Body of pancreas (tissue), 4 donors: ENCODE measurements around the gene RESF1. TPM values are rescaled to one million over a fixed set of nuclear protein-coding genes. Genes with fewer than 3 reads are reported as not detected.

Experiments
- ATAC-seq: fragments of 150-250 bp; one replicate; pipeline ENCODE4 v1.9.1; 2016
- DNase-seq, 4 donors: peaks; one replicate each; pipeline ENCODE4 v3.0.0-alpha.2; 2019
- H3K27ac ChIP-seq, 4 donors: fragments of 200-600 bp; sonication (generic); 1 replicate in 3 of 4; 2 replicates in 1 of 4; pipeline versions ENCODE4 v1.5.1 to v1.6.1; 2016 to 2019; ENCODE audit warnings: mild to moderate bottlenecking in 1 of 4, mixed read lengths in 1 of 4, moderate library complexity in 1 of 4
- H3K27me3 ChIP-seq, 2 donors: fragments of 200-600 bp; sonication (generic); one replicate each; pipeline ENCODE4 v1.6.0; 2016; ENCODE audit warnings: mild to moderate bottlenecking in 1 of 2
- H3K36me3 ChIP-seq, 2 donors: fragments of 200-600 bp; sonication (generic); replicated peaks in 1 of 2; 2 replicates each; pipeline ENCODE4 v1.5.1; 2016; ENCODE audit warnings: low read depth in 2 of 2; ENCODE audit not compliant: insufficient read depth in 1 of 2
- H3K4me1 ChIP-seq: fragments of 200-600 bp; sonication (generic); one replicate; pipeline ENCODE4 v1.6.0; 2016
- H3K4me3 ChIP-seq, 2 donors: fragments of 200-600 bp; sonication (generic); 1 replicate in 1 of 2; 2 replicates in 1 of 2; pipeline ENCODE4 v1.5.1; 2016 to 2019
- H3K9me3 ChIP-seq, 3 donors: fragments of 200-600 bp; sonication (generic); 1 replicate in 2 of 3; 2 replicates in 1 of 3; pipeline ENCODE4 v1.5.1; 2016
- POLR2A ChIP-seq, 3 donors: fragments of 450-650 bp; IDR thresholded peaks; one replicate each; pipeline ENCODE4 v1.6.1; 2016; ENCODE audit warnings: antibody characterized with exemption in 3 of 3, mild to moderate bottlenecking in 2 of 3
- WGBS, 2 donors: methylation state at CpG; one replicate each; pipeline ENCODE4 v1.1.5; 2017; 5-methylcytosine and 5-hydroxymethylcytosine counted together
- intact Hi-C: fragments of 100-400 bp; cut with DNase I; formaldehyde crosslinking; loops from one replicate; pipeline ENCODE4 v1.15.1; 2023
- total RNA-seq, 2 donors: library from RNA; depleted of rRNA; stranded (reverse); fragments of >200 nt; gene quantifications; one replicate each; pipeline ENCODE4 v1.1.0, GENCODE V29; 2016
- TF ChIP-seq, protein P1 (sequence below), 7 experiments: fragments of 450-650 bp in 4 of 7; fragments of 200-600 bp in 3 of 7; sonication (generic) in 3 of 7; IDR thresholded peaks; one replicate each; pipeline ENCODE4 v1.5.1; 2016 to 2019; ENCODE audit warnings: antibody characterized with exemption in 7 of 7

RESF1 gene
- total RNA-seq, 2 donors from 2014 or later = 29.1 to 48.1 TPM

- H3K4me3 ChIP-seq = no peak overlapping the region
- DNase-seq = no peak
- peak; percentile 42 for ATAC-seq
- H3K27me3 ChIP-seq = no peaks in the 10 kb centered on the region
- no peaks in the 10 kb centered on the region for H3K9me3 ChIP-seq
- intact Hi-C loops = no loop called here
- H3K36me3 ChIP-seq = peaks cover 0 to 6% of the 10 kb centered on the region in 2 donors
- 52 to 80% methylated on average over 1 of the region's 1 CpG for WGBS, 2 donors
- no peak overlapping the region for H3K27ac ChIP-seq
- H3K4me1 ChIP-seq = no peaks in the 10 kb centered on the region
- TF ChIP-seq POLR2A (IDR thresholded peaks at IDR 0.05) = no peak
- TF ChIP-seq, protein P1, sequence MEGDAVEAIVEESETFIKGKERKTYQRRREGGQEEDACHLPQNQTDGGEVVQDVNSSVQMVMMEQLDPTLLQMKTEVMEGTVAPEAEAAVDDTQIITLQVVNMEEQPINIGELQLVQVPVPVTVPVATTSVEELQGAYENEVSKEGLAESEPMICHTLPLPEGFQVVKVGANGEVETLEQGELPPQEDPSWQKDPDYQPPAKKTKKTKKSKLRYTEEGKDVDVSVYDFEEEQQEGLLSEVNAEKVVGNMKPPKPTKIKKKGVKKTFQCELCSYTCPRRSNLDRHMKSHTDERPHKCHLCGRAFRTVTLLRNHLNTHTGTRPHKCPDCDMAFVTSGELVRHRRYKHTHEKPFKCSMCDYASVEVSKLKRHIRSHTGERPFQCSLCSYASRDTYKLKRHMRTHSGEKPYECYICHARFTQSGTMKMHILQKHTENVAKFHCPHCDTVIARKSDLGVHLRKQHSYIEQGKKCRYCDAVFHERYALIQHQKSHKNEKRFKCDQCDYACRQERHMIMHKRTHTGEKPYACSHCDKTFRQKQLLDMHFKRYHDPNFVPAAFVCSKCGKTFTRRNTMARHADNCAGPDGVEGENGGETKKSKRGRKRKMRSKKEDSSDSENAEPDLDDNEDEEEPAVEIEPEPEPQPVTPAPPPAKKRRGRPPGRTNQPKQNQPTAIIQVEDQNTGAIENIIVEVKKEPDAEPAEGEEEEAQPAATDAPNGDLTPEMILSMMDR (IDR thresholded peaks at IDR 0.05) = no peak
These were observed 43.8 kb downstream of the RESF1 start for GRCh38 chr12:32002848-32003493.

GRCh38 chr12:32003654-32004053 is 44.4 kb downstream of the RESF1 start:
- ATAC-seq (no peak), DNase-seq (no peak)
- no peak overlapping the region for H3K4me3 ChIP-seq
- WGBS, 2 donors = 83 to 89% methylated on average over 1 of the region's 1 CpG
- no peak for TF ChIP-seq POLR2A (IDR thresholded peaks at IDR 0.05)
- TF ChIP-seq, protein P1 (IDR thresholded peaks at IDR 0.05) = no peak
- no peak overlapping the region for H3K27ac ChIP-seq
- H3K9me3 ChIP-seq = no peaks in the 10 kb centered on the region
- intact Hi-C loops = no loop called here
- no peaks in the 10 kb centered on the region for H3K27me3 ChIP-seq
- H3K36me3 ChIP-seq = no peaks in the 10 kb centered on the region
- H3K4me1 ChIP-seq = no peaks in the 10 kb centered on the region

GRCh38 chr12:32005496-32006125 is 46.4 kb downstream of the RESF1 start:
- no peak for TF ChIP-seq POLR2A (IDR thresholded peaks at IDR 0.05)
- TF ChIP-seq, protein P1 (IDR thresholded peaks at IDR 0.05) = no peak
- intact Hi-C loops = no loop called here
- Histone ChIP-seq H3K27ac (no peak overlapping the region), H3K27me3 (no peaks in the 10 kb centered on the region), H3K9me3 (no peaks in the 10 kb centered on the region), H3K4me3 (no peak overlapping the region), H3K4me1 (no peaks in the 10 kb centered on the region), H3K36me3 (no peaks in the 10 kb centered on the region)
- WGBS, 2 donors = 51 to 57% methylated on average over 11 of the region's 11 CpGs
- ATAC-seq (no peak), DNase-seq (no peak)

Other genes starting within 250 kb of the RESF1 start
- 10 to 100 TPM in 1 of 2 donors, 1 to 10 TPM in 1; 6.5 to 13.2 TPM for gene AMN1, start 230.4 kb upstream of the RESF1 start, total RNA-seq
- gene BICD1, start 147.4 kb downstream of the RESF1 start, total RNA-seq = 1 to 10 TPM; 3.0 to 6.2 TPM